GM21825 (cell line): ENCODE results near the gene MCM5.
"Not testable (repeated sequence)": the region's sequence is repeated elsewhere in the genome, so short reads cannot be mapped to it uniquely, and the experiment has no call there.

Source experiments
- ATAC-seq: cut with Tn5 transposase; IDR thresholded peaks from one replicate; pipeline ENCODE4 v1.9.1; 2021; ENCODE audit warnings: mild to moderate bottlenecking, moderate library complexity; ENCODE audit not compliant: unreplicated experiment

Gene MCM5

GRCh38 chr22:35399678-35400500 is at the start of gene MCM5:
MCM5 (plus strand) TSS chr22:35400140; CDS start chr22:35400439, 299 bp downstream.
- ATAC-seq = peak; percentile 85

GRCh38 chr22:35350539-35351503 is 49.1 kb upstream of the MCM5 start:
- peak; percentile 63 for ATAC-seq

GRCh38 chr22:35352214-35353111 is 47.5 kb upstream of the MCM5 start:
- peak; percentile 40 for ATAC-seq

GRCh38 chr22:35353318-35353717 is 46.6 kb upstream of the MCM5 start:
- no peak for ATAC-seq

GRCh38 chr22:35354068-35354467 is 45.9 kb upstream of the MCM5 start:
- ATAC-seq = no peak

- ATAC-seq = no peak
These were observed 41.9 kb upstream of the MCM5 start for GRCh38 chr22:35357883-35358621.

GRCh38 chr22:35359380-35360065 is 40.4 kb upstream of the MCM5 start:
- ATAC-seq = no peak

GRCh38 chr22:35361001-35361558 is 38.9 kb upstream of the MCM5 start:
- ATAC-seq = no peak

GRCh38 chr22:35363566-35364086 is 36.3 kb upstream of the MCM5 start:
- ATAC-seq = no peak

GRCh38 chr22:35364230-35364629 is 35.7 kb upstream of the MCM5 start:
- ATAC-seq = not testable (repeated sequence)

- ATAC-seq = peak; percentile 45
These were observed 32.5 kb upstream of the MCM5 start for GRCh38 chr22:35367331-35367886.

GRCh38 chr22:35368386-35368785 is 31.6 kb upstream of the MCM5 start:
- ATAC-seq = no peak

- no peak for ATAC-seq
These were observed 29.9 kb upstream of the MCM5 start for GRCh38 chr22:35369996-35370395.

GRCh38 chr22:35373781-35374180 is 26.2 kb upstream of the MCM5 start:
- ATAC-seq = no peak

- ATAC-seq = no peak
These were observed 24.9 kb upstream of the MCM5 start for GRCh38 chr22:35375031-35375430.

GRCh38 chr22:35375526-35375925 is 24.4 kb upstream of the MCM5 start:
- no peak for ATAC-seq

GRCh38 chr22:35376728-35377472 is 23.0 kb upstream of the MCM5 start:
- peak; percentile 54 for ATAC-seq

- no peak for ATAC-seq
These were observed 22.2 kb upstream of the MCM5 start for GRCh38 chr22:35377735-35378134.
